Ishikawa (cell line): ENCODE results near the gene RGCC.

ENCODE experiments used
- CEBPB ChIP-seq: IDR thresholded peaks from 2 replicates; pipeline ENCODE4 v1.6.1; 2012
- CREB1 ChIP-seq: IDR thresholded peaks from 2 replicates; pipeline ENCODE4 v1.6.1; 2012; ENCODE audit warnings: low read depth
- EGR1 ChIP-seq: IDR thresholded peaks from 2 replicates; pipeline ENCODE4 v1.6.1; 2012
- EP300 ChIP-seq: IDR thresholded peaks from 2 replicates; pipeline ENCODE4 v1.6.1; 2012; ENCODE audit warnings: borderline replicate concordance
- FOXM1 ChIP-seq: IDR thresholded peaks from 2 replicates; pipeline ENCODE4 v1.6.1; 2012; ENCODE audit warnings: low read depth, borderline replicate concordance
- MAX ChIP-seq: IDR thresholded peaks from 2 replicates; pipeline ENCODE4 v1.6.1; 2012
- NFIC ChIP-seq: IDR thresholded peaks from 2 replicates; pipeline ENCODE4 v1.6.1; 2012
- RAD21 ChIP-seq: IDR thresholded peaks from 2 replicates; pipeline ENCODE4 v1.6.1; 2012; ENCODE audit warnings: low read depth
- REST ChIP-seq: IDR thresholded peaks from 2 replicates; pipeline ENCODE4 v1.6.1; 2012; ENCODE audit warnings: low read depth, mild to moderate bottlenecking
- TAF1 ChIP-seq: IDR thresholded peaks from 2 replicates; pipeline ENCODE4 v1.6.1; 2012; ENCODE audit warnings: low read depth, mild to moderate bottlenecking
- TCF12 ChIP-seq: IDR thresholded peaks from 2 replicates; pipeline ENCODE4 v1.6.1; 2012; ENCODE audit warnings: low read depth
- TEAD4 ChIP-seq: IDR thresholded peaks from 2 replicates; pipeline ENCODE4 v1.6.1; 2012
- USF1 ChIP-seq: IDR thresholded peaks from 2 replicates; pipeline ENCODE4 v1.6.1; 2012
- YY1 ChIP-seq: IDR thresholded peaks from 2 replicates; pipeline ENCODE4 v1.6.1; 2012; ENCODE audit warnings: low read depth

GRCh38 chr13:41497436-41497835 lies 40.1 kb downstream of the RGCC start:
- TF ChIP-seq TAF1 (no peak), EGR1 (no peak), CEBPB (no peak), TEAD4 (no peak), EP300 (no peak), REST (no peak), FOXM1 (no peak), MAX (no peak), RAD21 (no peak), USF1 (no peak), YY1 (no peak), TCF12 (no peak), NFIC (no peak), CREB1 (no peak)
